ENCODE data around the gene KIZ. TPM values are rescaled to one million over a fixed set of nuclear protein-coding genes. Genes with fewer than 3 reads are reported as not detected.
"Not testable (repeated sequence)": the region's sequence is repeated elsewhere in the genome, so short reads cannot be mapped to it uniquely, and the experiment has no call there.

The KIZ gene
- total RNA-seq, 1 donor, result 31.3 TPM

- H3K4me3 ChIP-seq (ENCODE audit: low read length), result no peak overlapping the region
- H3K9me3 ChIP-seq (ENCODE audit: low read depth, low read length), result no peaks in the 10 kb centered on the region
- no peaks in the 10 kb centered on the region for H3K27me3 ChIP-seq (ENCODE audit: insufficient read depth, low read length)
- H3K4me1 ChIP-seq (ENCODE audit: insufficient read depth, low read length), result peaks cover 5% of the 10 kb centered on the region
These were observed 109.1 kb downstream of the KIZ start for GRCh38 chr20:21234806-21235483.

- no peak overlapping the region for H3K4me3 ChIP-seq (ENCODE audit: low read length)
- H3K27me3 ChIP-seq (ENCODE audit: insufficient read depth, low read length), result no peaks in the 10 kb centered on the region
- H3K4me1 ChIP-seq (ENCODE audit: insufficient read depth, low read length), result peaks cover 5% of the 10 kb centered on the region
- no peaks in the 10 kb centered on the region for H3K9me3 ChIP-seq (ENCODE audit: low read depth, low read length)
These were observed 109.9 kb downstream of the KIZ start for GRCh38 chr20:21235484-21236445.

- Histone ChIP-seq H3K9me3 (ENCODE audit: low read depth, low read length) (no peaks in the 10 kb centered on the region), H3K27me3 (ENCODE audit: insufficient read depth, low read length) (no peaks in the 10 kb centered on the region), H3K4me3 (ENCODE audit: low read length) (no peak overlapping the region), H3K4me1 (ENCODE audit: insufficient read depth, low read length) (peaks cover 5% of the 10 kb centered on the region)
These were observed 112.3 kb downstream of the KIZ start for GRCh38 chr20:21237956-21238799.

GRCh38 chr20:21238818-21239536 lies 113.1 kb downstream of the KIZ start:
- no peaks in the 10 kb centered on the region for H3K27me3 ChIP-seq (ENCODE audit: insufficient read depth, low read length)
- H3K4me3 ChIP-seq (ENCODE audit: low read length), result no peak overlapping the region
- H3K9me3 ChIP-seq (ENCODE audit: low read depth, low read length), result no peaks in the 10 kb centered on the region
- peaks cover 5% of the 10 kb centered on the region for H3K4me1 ChIP-seq (ENCODE audit: insufficient read depth, low read length)

GRCh38 chr20:21240394-21240793 lies 114.5 kb downstream of the KIZ start:
- Histone ChIP-seq H3K9me3 (ENCODE audit: low read depth, low read length) (no peaks in the 10 kb centered on the region), H3K4me3 (ENCODE audit: low read length) (no peak overlapping the region), H3K27me3 (ENCODE audit: insufficient read depth, low read length) (no peaks in the 10 kb centered on the region), H3K4me1 (ENCODE audit: insufficient read depth, low read length) (peaks cover 5% of the 10 kb centered on the region)

GRCh38 chr20:21241406-21241805 lies 115.5 kb downstream of the KIZ start:
- Histone ChIP-seq H3K9me3 (ENCODE audit: low read depth, low read length) (no peaks in the 10 kb centered on the region), H3K27me3 (ENCODE audit: insufficient read depth, low read length) (no peaks in the 10 kb centered on the region), H3K4me3 (ENCODE audit: low read length) (no peak overlapping the region), H3K4me1 (ENCODE audit: insufficient read depth, low read length) (no peaks in the 10 kb centered on the region)

- H3K4me1 ChIP-seq (ENCODE audit: insufficient read depth, low read length), result no peaks in the 10 kb centered on the region
- H3K4me3 ChIP-seq (ENCODE audit: low read length), result no peak overlapping the region
- no peaks in the 10 kb centered on the region for H3K9me3 ChIP-seq (ENCODE audit: low read depth, low read length)
- H3K27me3 ChIP-seq (ENCODE audit: insufficient read depth, low read length), result no peaks in the 10 kb centered on the region
These were observed 117.9 kb downstream of the KIZ start for GRCh38 chr20:21243811-21244210.

GRCh38 chr20:21244808-21245207 lies 118.9 kb downstream of the KIZ start:
- Histone ChIP-seq H3K27me3 (ENCODE audit: insufficient read depth, low read length) (no peaks in the 10 kb centered on the region), H3K9me3 (ENCODE audit: low read depth, low read length) (no peaks in the 10 kb centered on the region), H3K4me3 (ENCODE audit: low read length) (no peak overlapping the region), H3K4me1 (ENCODE audit: insufficient read depth, low read length) (no peaks in the 10 kb centered on the region)

- Histone ChIP-seq H3K4me3 (ENCODE audit: low read length) (no peak overlapping the region), H3K4me1 (ENCODE audit: insufficient read depth, low read length) (no peaks in the 10 kb centered on the region), H3K27me3 (ENCODE audit: insufficient read depth, low read length) (no peaks in the 10 kb centered on the region), H3K9me3 (ENCODE audit: low read depth, low read length) (no peaks in the 10 kb centered on the region)
These were observed 120.3 kb downstream of the KIZ start for GRCh38 chr20:21246161-21246560.

GRCh38 chr20:21247603-21248095 lies 121.8 kb downstream of the KIZ start:
- not testable (repeated sequence) for H3K4me1 ChIP-seq (ENCODE audit: insufficient read depth, low read length); H3K9me3 ChIP-seq (ENCODE audit: low read depth, low read length); H3K4me3 ChIP-seq (ENCODE audit: low read length); H3K27me3 ChIP-seq (ENCODE audit: insufficient read depth, low read length)

- no peak overlapping the region for H3K4me3 ChIP-seq (ENCODE audit: low read length)
- H3K27me3 ChIP-seq (ENCODE audit: insufficient read depth, low read length), result no peaks in the 10 kb centered on the region
- no peaks in the 10 kb centered on the region for H3K4me1 ChIP-seq (ENCODE audit: insufficient read depth, low read length)
- no peaks in the 10 kb centered on the region for H3K9me3 ChIP-seq (ENCODE audit: low read depth, low read length)
These were observed 125.4 kb downstream of the KIZ start for GRCh38 chr20:21251278-21251677.

GRCh38 chr20:21257192-21257591 lies 131.3 kb downstream of the KIZ start:
- Histone ChIP-seq H3K9me3 (ENCODE audit: low read depth, low read length) (no peaks in the 10 kb centered on the region), H3K4me1 (ENCODE audit: insufficient read depth, low read length) (no peaks in the 10 kb centered on the region), H3K27me3 (ENCODE audit: insufficient read depth, low read length) (no peaks in the 10 kb centered on the region), H3K4me3 (ENCODE audit: low read length) (no peak overlapping the region)

GRCh38 chr20:21258411-21258810 lies 132.5 kb downstream of the KIZ start:
- Histone ChIP-seq H3K9me3 (ENCODE audit: low read depth, low read length) (no peaks in the 10 kb centered on the region), H3K27me3 (ENCODE audit: insufficient read depth, low read length) (no peaks in the 10 kb centered on the region), H3K4me1 (ENCODE audit: insufficient read depth, low read length) (no peaks in the 10 kb centered on the region), H3K4me3 (ENCODE audit: low read length) (no peak overlapping the region)

- Histone ChIP-seq H3K27me3 (ENCODE audit: insufficient read depth, low read length) (no peaks in the 10 kb centered on the region), H3K4me3 (ENCODE audit: low read length) (no peak overlapping the region), H3K9me3 (ENCODE audit: low read depth, low read length) (no peaks in the 10 kb centered on the region), H3K4me1 (ENCODE audit: insufficient read depth, low read length) (no peaks in the 10 kb centered on the region)
These were observed 133.5 kb downstream of the KIZ start for GRCh38 chr20:21259346-21259745.

Data from mononuclear cell (primary cell).